CD14-positive monocyte (primary cell): ENCODE results near the gene FAM13A. TPM values are rescaled to one million over a fixed set of nuclear protein-coding genes. Genes with fewer than 3 reads are reported as not detected.

Experiments used
- DNase-seq, 3 donors: peaks; one replicate each; pipeline ENCODE4 v3.0.0-alpha.2; 2011 to 2022
- H2AFZ ChIP-seq: 2 replicates; pipeline ENCODE4 v1.6.0; 2012; ENCODE audit warnings: mild to moderate bottlenecking, low read depth, low read length, inconsistent platforms; ENCODE audit not compliant: insufficient read depth, poor library complexity, severe bottlenecking
- H3K27ac ChIP-seq, 2 donors: 1 replicate in 1 of 2; 2 replicates in 1 of 2; pipeline ENCODE4 v1.5.1; 2012 to 2013; ENCODE audit warnings: low read length in 2 of 2, control low read depth in 1 of 2, inconsistent platforms in 1 of 2, low read depth in 1 of 2, mild to moderate bottlenecking in 1 of 2
- H3K27me3 ChIP-seq, 2 donors: one replicate each; pipeline versions ENCODE4 v1.6.0 to v1.6.1; 2011 to 2013; ENCODE audit warnings: low read length in 2 of 2; ENCODE audit not compliant: control insufficient read depth in 2 of 2, insufficient read depth in 2 of 2
- H3K36me3 ChIP-seq, 2 donors: replicated peaks in 1 of 2; 1 replicate in 1 of 2; 2 replicates in 1 of 2; pipeline versions ENCODE4 v1.5.1 to v1.6.1; 2012 to 2013; ENCODE audit warnings: low read length in 2 of 2, control low read depth in 1 of 2, inconsistent platforms in 1 of 2, mild to moderate bottlenecking in 1 of 2; ENCODE audit not compliant: insufficient read depth in 2 of 2, control insufficient read depth in 1 of 2
- H3K4me1 ChIP-seq, 2 donors: 1 replicate in 1 of 2; 2 replicates in 1 of 2; pipeline versions ENCODE4 v1.5.1 to v1.6.1; 2012 to 2013; ENCODE audit warnings: low read length in 2 of 2, control low read depth in 1 of 2, inconsistent platforms in 1 of 2, mild to moderate bottlenecking in 1 of 2, moderate library complexity in 1 of 2; ENCODE audit not compliant: insufficient read depth in 2 of 2, control insufficient read depth in 1 of 2
- H3K4me2 ChIP-seq: replicated peaks from 2 replicates; pipeline ENCODE3; 2012; ENCODE audit warnings: low read length, moderate library complexity, mild to moderate bottlenecking; ENCODE audit not compliant: poor library complexity, severe bottlenecking; ENCODE audit errors: extremely low read depth
- H3K4me3 ChIP-seq, 3 experiments: fragments of 200-600 bp in 1 of 3; sonication (generic) in 1 of 3; replicated peaks in 1 of 3; 1 replicate in 2 of 3; 2 replicates in 1 of 3; pipeline ENCODE4 v1.5.1; 2011 to 2013; ENCODE audit warnings: low read length in 3 of 3, mild to moderate bottlenecking in 3 of 3, control low read depth in 2 of 3, low read depth in 2 of 3, inconsistent platforms in 1 of 3, moderate library complexity in 1 of 3
- H3K79me2 ChIP-seq: 2 replicates; pipeline ENCODE4 v1.6.0; 2012; ENCODE audit warnings: mild to moderate bottlenecking, control low read depth, inconsistent platforms, low read length, moderate library complexity; ENCODE audit not compliant: insufficient read depth
- H3K9ac ChIP-seq: 2 replicates; pipeline ENCODE4 v1.6.0; 2017; ENCODE audit warnings: low read length, mild to moderate bottlenecking; ENCODE audit not compliant: insufficient read depth, poor library complexity, severe bottlenecking
- H3K9me3 ChIP-seq, 2 donors: replicated peaks in 1 of 2; 1 replicate in 1 of 2; 2 replicates in 1 of 2; pipeline versions ENCODE4 v1.5.1 to v1.6.1; 2012 to 2013; ENCODE audit warnings: low read length in 2 of 2, control low read depth in 1 of 2; ENCODE audit not compliant: control insufficient read depth in 1 of 2, insufficient read depth in 1 of 2
- H4K20me1 ChIP-seq: 2 replicates; pipeline ENCODE4 v1.6.0; 2012; ENCODE audit warnings: mild to moderate bottlenecking, low read length, control low read depth, moderate library complexity; ENCODE audit not compliant: insufficient read depth
- H3K27ac Mint-ChIP-seq, 7 donors: one replicate each; pipeline ENCODE4 v1.8.0; 2020; ENCODE audit warnings: mild to moderate bottlenecking in 7 of 7, mixed read lengths in 7 of 7, moderate library complexity in 6 of 7, inconsistent platforms in 2 of 7
- H3K27me3 Mint-ChIP-seq, 3 donors: one replicate each; pipeline ENCODE4 v1.8.0; 2021 to 2022; ENCODE audit warnings: low read depth in 3 of 3, mild to moderate bottlenecking in 3 of 3, mixed read lengths in 3 of 3, moderate library complexity in 3 of 3, inconsistent platforms in 1 of 3
- H3K36me3 Mint-ChIP-seq, 2 donors: one replicate each; pipeline ENCODE4 v1.8.0; 2020; ENCODE audit warnings: mixed read lengths in 2 of 2, inconsistent platforms in 1 of 2, mild to moderate bottlenecking in 1 of 2
- H3K4me1 Mint-ChIP-seq: one replicate; pipeline ENCODE4 v1.8.0; 2020; ENCODE audit warnings: mild to moderate bottlenecking, mixed read lengths
- H3K4me3 Mint-ChIP-seq, 2 donors: one replicate each; pipeline ENCODE4 v1.8.0; 2020; ENCODE audit warnings: mild to moderate bottlenecking in 2 of 2, mixed read lengths in 2 of 2, moderate library complexity in 1 of 2
- H3K9me3 Mint-ChIP-seq, 7 donors: one replicate each; pipeline ENCODE4 v1.8.0; 2020 to 2022; ENCODE audit warnings: mixed read lengths in 7 of 7, mild to moderate bottlenecking in 6 of 7, moderate library complexity in 6 of 7, inconsistent platforms in 2 of 7
- WGBS: methylation state at CpG from one replicate; pipeline ENCODE4 v1.1.5; 2013; ENCODE audit warnings: missing lambda C conversion rate; ENCODE audit not compliant: insufficient coverage; 5-methylcytosine and 5-hydroxymethylcytosine counted together
- intact Hi-C, 2 donors: fragments of 100-400 bp; cut with micrococcal nuclease; formaldehyde crosslinking; loops; one replicate each; pipeline versions ENCODE4 v1.15.0 to v1.15.1; 2023
- polyA plus RNA-seq, 3 donors: library from polyadenylated mRNA; depleted of rRNA in 1 of 3; unstranded in 2 of 3; stranded (reverse) in 1 of 3; fragments of 300-500 nt in 2 of 3; fragments of >200 nt in 1 of 3; fragmentation: Illumina TruSeq in 2 of 3; gene quantifications; 1 replicate in 2 of 3; 2 replicates in 1 of 3; pipeline ENCODE4 v1.2.3, GENCODE V29; 2012 to 2021
- TF ChIP-seq, protein P1 (sequence below): fragments of 200-600 bp; IDR thresholded peaks from one replicate; pipeline ENCODE4 v1.8.0; 2022; ENCODE audit warnings: antibody characterized with exemption, mild to moderate bottlenecking

Gene FAM13A
- polyA plus RNA-seq, 3 donors = 5.3 to 20.0 (median 6.5) TPM

DNA sequence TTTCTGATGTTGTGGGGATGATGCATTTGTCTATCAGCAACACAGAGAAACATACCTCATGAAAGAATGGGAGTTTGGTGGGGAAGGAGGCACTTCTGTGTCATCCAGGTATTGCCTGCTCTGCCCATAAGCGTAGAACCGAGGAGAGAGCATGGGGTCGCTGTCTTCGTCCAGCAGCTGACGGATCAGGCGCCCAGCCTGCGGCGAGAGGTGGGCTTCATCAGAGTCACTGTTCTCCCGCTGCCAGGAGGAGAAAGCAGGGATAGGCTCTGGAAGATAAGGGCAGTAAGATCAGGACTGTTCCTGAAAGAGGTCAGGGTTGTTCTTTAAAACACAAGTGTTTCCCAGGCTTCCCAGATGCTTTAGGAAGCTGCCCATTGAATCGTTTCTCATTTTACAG is 306.6 kb downstream of the FAM13A start:
- no peak overlapping the region for H3K9ac ChIP-seq
- Mint-ChIP-seq H3K9me3 (no peaks in the 10 kb centered on the region), H3K4me1 (no peaks in the 10 kb centered on the region), H3K4me3 (no peak overlapping the region), H3K27ac (peak overlapping the region in 4 of 7 donors; percentile 19 to 50 (median 26)), H3K36me3 (peaks cover 92% of the 10 kb centered on the region in 2 donors), H3K27me3 (no peaks in the 10 kb centered on the region)
- intact Hi-C loops = no loop called here
- DNase-seq = no peak
- no peaks in the 10 kb centered on the region for H3K79me2 ChIP-seq
- 97% methylated on average over 10 of the region's 10 CpGs for WGBS
- H4K20me1 ChIP-seq = no peaks in the 10 kb centered on the region
- no peak overlapping the region for H3K4me2 ChIP-seq
- H3K27me3 ChIP-seq = no peaks in the 10 kb centered on the region
- no peak overlapping the region for H2AFZ ChIP-seq
- H3K36me3 ChIP-seq = peaks cover 86 to 100% of the 10 kb centered on the region in 2 donors
- H3K4me3 ChIP-seq = no peak overlapping the region
- no peaks in the 10 kb centered on the region for H3K9me3 ChIP-seq
- H3K4me1 ChIP-seq = no peaks in the 10 kb centered on the region
- H3K27ac ChIP-seq = no peak overlapping the region
- TF ChIP-seq, protein P1, sequence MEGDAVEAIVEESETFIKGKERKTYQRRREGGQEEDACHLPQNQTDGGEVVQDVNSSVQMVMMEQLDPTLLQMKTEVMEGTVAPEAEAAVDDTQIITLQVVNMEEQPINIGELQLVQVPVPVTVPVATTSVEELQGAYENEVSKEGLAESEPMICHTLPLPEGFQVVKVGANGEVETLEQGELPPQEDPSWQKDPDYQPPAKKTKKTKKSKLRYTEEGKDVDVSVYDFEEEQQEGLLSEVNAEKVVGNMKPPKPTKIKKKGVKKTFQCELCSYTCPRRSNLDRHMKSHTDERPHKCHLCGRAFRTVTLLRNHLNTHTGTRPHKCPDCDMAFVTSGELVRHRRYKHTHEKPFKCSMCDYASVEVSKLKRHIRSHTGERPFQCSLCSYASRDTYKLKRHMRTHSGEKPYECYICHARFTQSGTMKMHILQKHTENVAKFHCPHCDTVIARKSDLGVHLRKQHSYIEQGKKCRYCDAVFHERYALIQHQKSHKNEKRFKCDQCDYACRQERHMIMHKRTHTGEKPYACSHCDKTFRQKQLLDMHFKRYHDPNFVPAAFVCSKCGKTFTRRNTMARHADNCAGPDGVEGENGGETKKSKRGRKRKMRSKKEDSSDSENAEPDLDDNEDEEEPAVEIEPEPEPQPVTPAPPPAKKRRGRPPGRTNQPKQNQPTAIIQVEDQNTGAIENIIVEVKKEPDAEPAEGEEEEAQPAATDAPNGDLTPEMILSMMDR = no peak

DNA sequence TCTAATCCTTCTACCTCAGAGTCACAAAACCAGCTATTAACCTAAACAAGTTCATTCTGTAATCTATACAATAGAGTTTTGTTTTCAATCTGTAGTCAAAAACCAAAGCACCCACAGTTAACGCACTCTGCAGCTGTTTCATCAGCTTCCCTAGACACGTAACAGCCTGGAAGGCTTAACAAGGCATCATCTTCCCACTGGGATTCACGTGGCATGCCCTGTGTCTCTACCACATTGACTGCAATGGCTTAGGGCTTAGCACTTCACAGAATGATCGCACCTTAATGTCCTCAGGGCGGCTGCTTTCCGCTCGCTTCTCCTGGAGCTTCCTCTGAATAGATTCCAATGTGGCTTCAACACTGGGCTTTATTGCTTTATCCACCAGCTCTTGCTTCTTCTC is 309.6 kb downstream of the FAM13A start:
- H3K9me3 ChIP-seq = no peaks in the 10 kb centered on the region
- no peak for DNase-seq
- Mint-ChIP-seq H3K36me3 (peaks cover 92 to 95% of the 10 kb centered on the region in 2 donors), H3K27ac (no peak overlapping the region), H3K4me3 (no peak overlapping the region), H3K4me1 (no peaks in the 10 kb centered on the region), H3K9me3 (no peaks in the 10 kb centered on the region), H3K27me3 (no peaks in the 10 kb centered on the region)
- no peak overlapping the region for H3K4me3 ChIP-seq
- intact Hi-C loops = no loop called here
- TF ChIP-seq, protein P1 = no peak
- H3K79me2 ChIP-seq = no peaks in the 10 kb centered on the region
- H3K4me1 ChIP-seq = no peaks in the 10 kb centered on the region
- H3K4me2 ChIP-seq = no peak overlapping the region
- peaks cover 93 to 100% of the 10 kb centered on the region in 2 donors for H3K36me3 ChIP-seq
- H4K20me1 ChIP-seq = no peaks in the 10 kb centered on the region
- no peak overlapping the region for H3K27ac ChIP-seq
- H3K27me3 ChIP-seq = no peaks in the 10 kb centered on the region
- WGBS = 98% methylated on average over 7 of the region's 7 CpGs
- no peak overlapping the region for H2AFZ ChIP-seq
- no peak overlapping the region for H3K9ac ChIP-seq
